ENCODE results near the gene NUDT19.

NUDT19 gene

GRCh38 chr19:32750441-32751055, 58.9 kb downstream of the NUDT19 start:
- Histone ChIP-seq H3K9me3 (no peaks in the 10 kb centered on the region), H3K4me1 (peaks cover 1% of the 10 kb centered on the region; the same call in 1 of the 2 replicates), H3K27ac (no peak overlapping the region), H3K4me2 (no peak overlapping the region), H3K9ac (no peak overlapping the region), H3K36me3 (no peaks in the 10 kb centered on the region), H3K27me3 (no peaks in the 10 kb centered on the region), H4K20me1 (no peaks in the 10 kb centered on the region), H3K4me3 (no peak overlapping the region)
- TF ChIP-seq Cebpa-rat (IDR thresholded peaks at IDR 0.05): no peak

- no peak for TF ChIP-seq Cebpa-rat (IDR thresholded peaks at IDR 0.05)
- no peak overlapping the region for H3K27ac ChIP-seq
- H4K20me1 ChIP-seq: no peaks in the 10 kb centered on the region
- no peaks in the 10 kb centered on the region for H3K36me3 ChIP-seq
- H3K27me3 ChIP-seq: no peaks in the 10 kb centered on the region
- no peak overlapping the region for H3K9ac ChIP-seq
- H3K4me2 ChIP-seq: no peak overlapping the region
- no peaks in the 10 kb centered on the region for H3K4me1 ChIP-seq
- no peak overlapping the region for H3K4me3 ChIP-seq
- H3K9me3 ChIP-seq: no peaks in the 10 kb centered on the region
Measured at GRCh38 chr19:32751066-32751465, 59.4 kb downstream of the NUDT19 start.

- H3K9ac ChIP-seq: no peak overlapping the region
- no peak for TF ChIP-seq Cebpa-rat (IDR thresholded peaks at IDR 0.05)
- no peaks in the 10 kb centered on the region for H3K27me3 ChIP-seq
- H3K9me3 ChIP-seq: peaks cover 19% of the 10 kb centered on the region
- H4K20me1 ChIP-seq: no peaks in the 10 kb centered on the region
- H3K36me3 ChIP-seq: no peaks in the 10 kb centered on the region
- no peaks in the 10 kb centered on the region for H3K4me1 ChIP-seq
- no peak overlapping the region for H3K27ac ChIP-seq
- H3K4me2 ChIP-seq: no peak overlapping the region
- no peak overlapping the region for H3K4me3 ChIP-seq
Measured at GRCh38 chr19:32757189-32757588, 65.6 kb downstream of the NUDT19 start.

Data from BLaER1 (cell line).